ENCODE data around the gene TSEN15.
A peak's percentile ranks its signal among the peaks of the same experiment; 100 is the strongest.

TSEN15 gene

GRCh38 chr1:184051485-184052193 lies at the start of gene TSEN15:
TSEN15 (plus strand) TSS chr1:184051730; CDS start chr1:184051756, 26 bp downstream.
- peak within 1 kb of the TSS; percentile 90 for H3K27ac Mint-ChIP-seq
- H3K36me3 Mint-ChIP-seq (ENCODE audit: low read depth), result peaks cover 24% of the 10 kb centered on the region
- H3K27me3 Mint-ChIP-seq, result peaks cover 31% of the 10 kb centered on the region
- intact Hi-C loops (cut with micrococcal nuclease), result loop anchor here (5.0 kb wide), 1 partner anchor 119 kb away; no protein-coding TSS in a partner anchor
- H3K4me3 Mint-ChIP-seq, result peak within 1 kb of the TSS; percentile 98
- H3K4me1 Mint-ChIP-seq (ENCODE audit: low read depth), result peaks cover 21% of the 10 kb centered on the region
- peaks cover 11% of the 10 kb centered on the region for H3K9me3 Mint-ChIP-seq

- Mint-ChIP-seq H3K4me1 (ENCODE audit: low read depth) (no peaks in the 10 kb centered on the region), H3K27ac (no peak overlapping the region), H3K9me3 (no peaks in the 10 kb centered on the region), H3K27me3 (no peaks in the 10 kb centered on the region), H3K4me3 (no peak overlapping the region), H3K36me3 (ENCODE audit: low read depth) (no peaks in the 10 kb centered on the region)
- intact Hi-C loops (cut with micrococcal nuclease), result no loop called here
Observed at GRCh38 chr1:184002071-184002470, 49.5 kb upstream of the TSEN15 start.

GRCh38 chr1:184004935-184005334 lies 46.6 kb upstream of the TSEN15 start:
- Mint-ChIP-seq H3K9me3 (no peaks in the 10 kb centered on the region), H3K4me3 (no peak overlapping the region), H3K27ac (no peak overlapping the region), H3K4me1 (ENCODE audit: low read depth) (no peaks in the 10 kb centered on the region), H3K36me3 (ENCODE audit: low read depth) (no peaks in the 10 kb centered on the region), H3K27me3 (no peaks in the 10 kb centered on the region)
- intact Hi-C loops (cut with micrococcal nuclease), result no loop called here

- Mint-ChIP-seq H3K4me3 (no peak overlapping the region), H3K27ac (no peak overlapping the region), H3K36me3 (ENCODE audit: low read depth) (no peaks in the 10 kb centered on the region), H3K27me3 (no peaks in the 10 kb centered on the region), H3K9me3 (no peaks in the 10 kb centered on the region), H3K4me1 (ENCODE audit: low read depth) (no peaks in the 10 kb centered on the region)
- intact Hi-C loops (cut with micrococcal nuclease), result no loop called here
Observed at GRCh38 chr1:184005506-184005905, 46.0 kb upstream of the TSEN15 start.

GRCh38 chr1:184010788-184011187 lies 40.7 kb upstream of the TSEN15 start:
- H3K27me3 Mint-ChIP-seq, result no peaks in the 10 kb centered on the region
- H3K4me1 Mint-ChIP-seq (ENCODE audit: low read depth), result peaks cover 22% of the 10 kb centered on the region
- intact Hi-C loops (cut with micrococcal nuclease), result no loop called here
- H3K9me3 Mint-ChIP-seq, result no peaks in the 10 kb centered on the region
- H3K27ac Mint-ChIP-seq, result peak overlapping the region; percentile 19
- H3K4me3 Mint-ChIP-seq, result no peak overlapping the region
- H3K36me3 Mint-ChIP-seq (ENCODE audit: low read depth), result no peaks in the 10 kb centered on the region

GRCh38 chr1:184012187-184012586 lies 39.3 kb upstream of the TSEN15 start:
- Mint-ChIP-seq H3K27me3 (no peaks in the 10 kb centered on the region), H3K36me3 (ENCODE audit: low read depth) (no peaks in the 10 kb centered on the region), H3K9me3 (no peaks in the 10 kb centered on the region), H3K4me3 (no peak overlapping the region), H3K4me1 (ENCODE audit: low read depth) (peaks cover 24% of the 10 kb centered on the region), H3K27ac (no peak overlapping the region)
- intact Hi-C loops (cut with micrococcal nuclease), result no loop called here

GRCh38 chr1:184014271-184014670 lies 37.3 kb upstream of the TSEN15 start:
- peaks cover 29% of the 10 kb centered on the region for H3K4me1 Mint-ChIP-seq (ENCODE audit: low read depth)
- intact Hi-C loops (cut with micrococcal nuclease), result no loop called here
- no peaks in the 10 kb centered on the region for H3K9me3 Mint-ChIP-seq
- no peak overlapping the region for H3K4me3 Mint-ChIP-seq
- no peak overlapping the region for H3K27ac Mint-ChIP-seq
- H3K27me3 Mint-ChIP-seq, result no peaks in the 10 kb centered on the region
- no peaks in the 10 kb centered on the region for H3K36me3 Mint-ChIP-seq (ENCODE audit: low read depth)

GRCh38 chr1:184016169-184016568 lies 35.4 kb upstream of the TSEN15 start:
- intact Hi-C loops (cut with micrococcal nuclease), result no loop called here
- Mint-ChIP-seq H3K27ac (no peak overlapping the region), H3K9me3 (no peaks in the 10 kb centered on the region), H3K4me3 (no peak overlapping the region), H3K36me3 (ENCODE audit: low read depth) (no peaks in the 10 kb centered on the region), H3K27me3 (no peaks in the 10 kb centered on the region), H3K4me1 (ENCODE audit: low read depth) (peaks cover 28% of the 10 kb centered on the region)

- H3K9me3 Mint-ChIP-seq, result no peaks in the 10 kb centered on the region
- H3K27ac Mint-ChIP-seq, result no peak overlapping the region
- no peaks in the 10 kb centered on the region for H3K27me3 Mint-ChIP-seq
Observed at GRCh38 chr1:184017306-184017705, 34.2 kb upstream of the TSEN15 start.

GRCh38 chr1:184018622-184019021 lies 32.9 kb upstream of the TSEN15 start:
- Mint-ChIP-seq H3K27me3 (no peaks in the 10 kb centered on the region), H3K4me1 (ENCODE audit: low read depth) (peaks cover 17% of the 10 kb centered on the region), H3K27ac (no peak overlapping the region), H3K9me3 (no peaks in the 10 kb centered on the region), H3K4me3 (no peak overlapping the region), H3K36me3 (ENCODE audit: low read depth) (no peaks in the 10 kb centered on the region)
- intact Hi-C loops (cut with micrococcal nuclease), result no loop called here

More at GRCh38 chr1:184017306-184017705, 34.2 kb upstream of the TSEN15 start:
- Mint-ChIP-seq H3K36me3 (ENCODE audit: low read depth) (no peaks in the 10 kb centered on the region), H3K4me3 (no peak overlapping the region), H3K4me1 (ENCODE audit: low read depth) (peaks cover 25% of the 10 kb centered on the region)
- intact Hi-C loops (cut with micrococcal nuclease), result no loop called here

GRCh38 chr1:184019069-184019468 lies 32.5 kb upstream of the TSEN15 start:
- Mint-ChIP-seq H3K36me3 (ENCODE audit: low read depth) (no peaks in the 10 kb centered on the region), H3K9me3 (no peaks in the 10 kb centered on the region), H3K4me1 (ENCODE audit: low read depth) (peaks cover 16% of the 10 kb centered on the region), H3K4me3 (no peak overlapping the region), H3K27me3 (no peaks in the 10 kb centered on the region), H3K27ac (no peak overlapping the region)
- intact Hi-C loops (cut with micrococcal nuclease), result no loop called here

- Mint-ChIP-seq H3K4me1 (ENCODE audit: low read depth) (peaks cover 13% of the 10 kb centered on the region), H3K27me3 (no peaks in the 10 kb centered on the region), H3K27ac (no peak overlapping the region), H3K9me3 (no peaks in the 10 kb centered on the region), H3K4me3 (no peak overlapping the region), H3K36me3 (ENCODE audit: low read depth) (no peaks in the 10 kb centered on the region)
- intact Hi-C loops (cut with micrococcal nuclease), result no loop called here
Observed at GRCh38 chr1:184019506-184019905, 32.0 kb upstream of the TSEN15 start.

GRCh38 chr1:184020328-184020727 lies 31.2 kb upstream of the TSEN15 start:
- Mint-ChIP-seq H3K36me3 (ENCODE audit: low read depth) (no peaks in the 10 kb centered on the region), H3K4me3 (no peak overlapping the region), H3K27ac (no peak overlapping the region), H3K9me3 (no peaks in the 10 kb centered on the region), H3K27me3 (no peaks in the 10 kb centered on the region), H3K4me1 (ENCODE audit: low read depth) (peaks cover 13% of the 10 kb centered on the region)
- intact Hi-C loops (cut with micrococcal nuclease), result no loop called here

GRCh38 chr1:184020855-184021254 lies 30.7 kb upstream of the TSEN15 start:
- H3K27me3 Mint-ChIP-seq, result no peaks in the 10 kb centered on the region
- no peak overlapping the region for H3K4me3 Mint-ChIP-seq
- no peaks in the 10 kb centered on the region for H3K36me3 Mint-ChIP-seq (ENCODE audit: low read depth)
- intact Hi-C loops (cut with micrococcal nuclease), result no loop called here
- H3K4me1 Mint-ChIP-seq (ENCODE audit: low read depth), result peaks cover 13% of the 10 kb centered on the region
- H3K27ac Mint-ChIP-seq, result no peak overlapping the region
- no peaks in the 10 kb centered on the region for H3K9me3 Mint-ChIP-seq

GRCh38 chr1:184021728-184022127 lies 29.8 kb upstream of the TSEN15 start:
- H3K27me3 Mint-ChIP-seq, result no peaks in the 10 kb centered on the region

More at GRCh38 chr1:184021728-184022127, 29.8 kb upstream of the TSEN15 start:
- Mint-ChIP-seq H3K4me3 (no peak overlapping the region), H3K9me3 (no peaks in the 10 kb centered on the region), H3K36me3 (ENCODE audit: low read depth) (no peaks in the 10 kb centered on the region), H3K27ac (no peak overlapping the region), H3K4me1 (ENCODE audit: low read depth) (peaks cover 13% of the 10 kb centered on the region)
- intact Hi-C loops (cut with micrococcal nuclease), result no loop called here

All from dendritic cell treated with granulocyte-macrophage colony-stimulating factor and Interleukin-4, amounts not matched to agents 40 ng/mL and 50 ng/mL, for 4 days (primary cell).